Adrenal gland (tissue), 12 donors: Measurements from ENCODE around the gene COX7A2L. TPM values are rescaled to one million over a fixed set of nuclear protein-coding genes. Genes with fewer than 3 reads are reported as not detected.
A peak's percentile ranks its signal among the peaks of the same experiment; 100 is the strongest.

Source experiments
- DNase-seq, 7 donors: peaks; one replicate each; pipeline ENCODE4 v3.0.0-alpha.2; 2019 to 2020
- H3K27ac ChIP-seq, 5 donors: fragments of 200-600 bp; sonication (generic) in 4 of 5; 1 replicate in 3 of 5; 2 replicates in 2 of 5; pipeline versions ENCODE4 v1.5.1 to v1.8.0; 2016 to 2020; ENCODE audit warnings: mild to moderate bottlenecking in 1 of 5
- H3K27me3 ChIP-seq: fragments of 200-600 bp; 2 replicates; pipeline ENCODE4 v1.8.0; 2021
- H3K36me3 ChIP-seq, 2 donors: fragments of 200-600 bp; replicated peaks in 1 of 2; 1 replicate in 1 of 2; 2 replicates in 1 of 2; pipeline versions ENCODE4 v1.5.1 to v1.8.0; 2018 to 2022
- H3K4me1 ChIP-seq, 2 donors: fragments of 200-600 bp; replicated peaks in 1 of 2; 1 replicate in 1 of 2; 2 replicates in 1 of 2; pipeline versions ENCODE4 v1.5.1 to v1.8.0; 2018 to 2021
- H3K4me3 ChIP-seq, 4 donors: fragments of 200-600 bp; sonication (generic) in 3 of 4; one replicate each; pipeline ENCODE4 v1.5.1; 2016 to 2018
- H3K9me3 ChIP-seq, 3 donors: fragments of 200-600 bp; sonication (generic) in 1 of 3; replicated peaks in 1 of 3; 1 replicate in 2 of 3; 2 replicates in 1 of 3; pipeline versions ENCODE4 v1.5.1 to v1.8.0; 2016 to 2021
- POLR2A ChIP-seq, 2 donors: fragments of 450-650 bp; IDR thresholded peaks; one replicate each; pipeline ENCODE4 v1.6.1; 2017; ENCODE audit warnings: antibody characterized with exemption in 2 of 2, mild to moderate bottlenecking in 2 of 2, moderate library complexity in 1 of 2
- WGBS, 4 donors: extraction: QIAGEN DNeasy Blood & Tissue Kit in 2 of 4; methylation state at CpG; one replicate each; pipeline versions ENCODE4 v1.1.5 to v1.1.7; 2013 to 2017; 5-methylcytosine and 5-hydroxymethylcytosine counted together
- intact Hi-C, 2 donors: fragments of 100-400 bp; cut with DNase I; formaldehyde crosslinking; loops; one replicate each; pipeline versions ENCODE4 v1.14.1 to v1.15.0; 2022 to 2023
- polyA plus RNA-seq, 3 donors: library from polyadenylated mRNA; stranded (reverse); fragments of 200-250 nt in 2 of 3; fragments of 350-450 nt in 1 of 3; fragmentation: Illumina TruSeq in 1 of 3; extraction: RNeasy Lipid Tissue Mini Kit (QIAGEN cat#74804) in 1 of 3; gene quantifications; one replicate each; pipeline ENCODE4 v1.2.3, GENCODE V29; 2013 to 2014
- total RNA-seq, 9 donors: library from RNA; depleted of rRNA in 4 of 9; stranded (reverse); fragments of >200 nt in 4 of 9; fragments of 120-200 nt in 1 of 9; fragmentation: NEBNext Ultra II Directional in 1 of 9; extraction: Animal tissue kit (Norgen Biotek cat#: 25700) in 1 of 9; gene quantifications; one replicate each; pipeline versions ENCODE4 v1.1.0 to v1.2.4, GENCODE V29; 2013 to 2023
- TF ChIP-seq, protein P1 (sequence below), 6 experiments: fragments of 450-650 bp in 4 of 6; fragments of 200-600 bp in 2 of 6; sonication (generic) in 1 of 6; IDR thresholded peaks; 1 replicate in 5 of 6; 2 replicates in 1 of 6; pipeline versions ENCODE4 v1.5.1 to v1.8.0; 2016 to 2021; ENCODE audit warnings: antibody characterized with exemption in 6 of 6, mild to moderate bottlenecking in 2 of 6, moderate library complexity in 1 of 6
- donor health status: healthy with polysubstance abuse.
- donor health status: Bipolar disorder and iron deficiency.
- donor health status: DM: yes; HTN: yes; CAD: no.
- donor health status: DM: no; HTN: no; CAD: no.
- donor health status: DM: no; HTN: no; CAD: no.
- donor health status: DM: yes; HTN: yes; CAD: no.

COX7A2L gene
- total and polyA plus RNA-seq, 12 donors = 124 to 446 (median 291) TPM

DNA sequence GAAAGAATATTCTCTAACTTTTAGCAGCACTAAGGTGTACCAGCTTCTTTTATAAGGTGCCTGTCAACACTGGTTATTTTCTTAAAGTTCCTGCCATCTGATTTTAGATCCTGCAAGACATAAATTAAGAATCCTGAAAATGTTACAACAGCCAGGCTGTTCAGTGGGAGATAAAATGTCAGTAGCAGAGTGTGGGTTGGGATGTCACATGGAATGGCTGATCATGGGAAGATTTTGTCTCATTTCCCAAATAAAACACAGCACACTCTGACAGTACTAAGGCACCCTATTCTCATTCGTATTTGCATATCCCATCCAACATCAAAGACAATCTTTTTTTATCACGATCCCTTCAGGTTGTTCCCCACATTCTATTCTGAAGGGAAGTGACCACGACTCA lies 2.4 kb upstream of the COX7A2L start:
- no peak for DNase-seq
- TF ChIP-seq, protein P1, sequence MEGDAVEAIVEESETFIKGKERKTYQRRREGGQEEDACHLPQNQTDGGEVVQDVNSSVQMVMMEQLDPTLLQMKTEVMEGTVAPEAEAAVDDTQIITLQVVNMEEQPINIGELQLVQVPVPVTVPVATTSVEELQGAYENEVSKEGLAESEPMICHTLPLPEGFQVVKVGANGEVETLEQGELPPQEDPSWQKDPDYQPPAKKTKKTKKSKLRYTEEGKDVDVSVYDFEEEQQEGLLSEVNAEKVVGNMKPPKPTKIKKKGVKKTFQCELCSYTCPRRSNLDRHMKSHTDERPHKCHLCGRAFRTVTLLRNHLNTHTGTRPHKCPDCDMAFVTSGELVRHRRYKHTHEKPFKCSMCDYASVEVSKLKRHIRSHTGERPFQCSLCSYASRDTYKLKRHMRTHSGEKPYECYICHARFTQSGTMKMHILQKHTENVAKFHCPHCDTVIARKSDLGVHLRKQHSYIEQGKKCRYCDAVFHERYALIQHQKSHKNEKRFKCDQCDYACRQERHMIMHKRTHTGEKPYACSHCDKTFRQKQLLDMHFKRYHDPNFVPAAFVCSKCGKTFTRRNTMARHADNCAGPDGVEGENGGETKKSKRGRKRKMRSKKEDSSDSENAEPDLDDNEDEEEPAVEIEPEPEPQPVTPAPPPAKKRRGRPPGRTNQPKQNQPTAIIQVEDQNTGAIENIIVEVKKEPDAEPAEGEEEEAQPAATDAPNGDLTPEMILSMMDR (IDR thresholded peaks at IDR 0.05) = no peak
- no peak for TF ChIP-seq POLR2A (IDR thresholded peaks at IDR 0.05)
- WGBS, 4 donors = 82 to 90% (median 87%) methylated on average over 3 of the region's 3 CpGs
- Histone ChIP-seq H3K36me3 (no peaks in the 10 kb centered on the region), H3K9me3 (no peaks in the 10 kb centered on the region), H3K27ac (no peak overlapping the region), H3K27me3 (no peaks in the 10 kb centered on the region), H3K4me3 (no peak overlapping the region), H3K4me1 (peaks cover 25 to 34% of the 10 kb centered on the region in 2 donors)
- intact Hi-C loops = no loop called here

DNA sequence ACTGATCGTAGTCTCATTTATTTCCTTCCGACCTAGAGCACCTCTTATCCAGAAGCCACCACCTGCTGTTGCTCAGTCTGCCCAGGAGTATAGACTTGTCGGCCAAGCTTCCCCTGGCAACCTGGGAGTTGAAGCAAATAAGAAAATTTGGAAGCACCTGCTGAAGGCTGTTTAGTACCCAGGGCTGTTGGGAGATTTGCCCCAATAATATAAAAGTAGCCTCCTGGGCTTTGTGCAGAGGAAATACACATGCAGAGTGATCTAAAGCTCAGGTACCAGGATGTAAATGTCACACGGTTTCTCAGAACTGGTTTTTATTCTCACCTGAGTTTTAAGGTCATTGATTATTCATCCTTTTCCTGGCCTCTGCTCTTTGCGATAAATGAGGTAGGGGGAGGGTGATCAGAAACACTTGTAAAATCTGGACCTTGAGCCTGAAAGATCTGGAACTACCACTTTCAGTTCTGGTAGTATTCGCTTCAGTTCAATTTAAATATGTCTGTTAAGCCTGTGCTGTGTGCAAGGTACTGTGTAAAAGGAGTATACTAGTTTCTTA lies 789 bp upstream of the COX7A2L start:
- H3K9me3 ChIP-seq = no peaks in the 10 kb centered on the region
- 12 to 19% (median 15%) methylated on average over 6 of the region's 6 CpGs for WGBS, 4 donors
- TF ChIP-seq, protein P1 (IDR thresholded peaks at IDR 0.05) = peak in 1 of 6 experiments; percentile 10
- no peak for TF ChIP-seq POLR2A (IDR thresholded peaks at IDR 0.05)
- peak overlapping the region in 2 of 4 donors; percentile 21 to 96 for H3K4me3 ChIP-seq
- no peaks in the 10 kb centered on the region for H3K27me3 ChIP-seq
- H3K4me1 ChIP-seq = peaks cover 24 to 49% of the 10 kb centered on the region in 2 donors
- DNase-seq = no peak
- intact Hi-C loops = no loop called here
- no peaks in the 10 kb centered on the region for H3K36me3 ChIP-seq
- peak overlapping the region; percentile 61 to 99 (median 98) for H3K27ac ChIP-seq

DNA sequence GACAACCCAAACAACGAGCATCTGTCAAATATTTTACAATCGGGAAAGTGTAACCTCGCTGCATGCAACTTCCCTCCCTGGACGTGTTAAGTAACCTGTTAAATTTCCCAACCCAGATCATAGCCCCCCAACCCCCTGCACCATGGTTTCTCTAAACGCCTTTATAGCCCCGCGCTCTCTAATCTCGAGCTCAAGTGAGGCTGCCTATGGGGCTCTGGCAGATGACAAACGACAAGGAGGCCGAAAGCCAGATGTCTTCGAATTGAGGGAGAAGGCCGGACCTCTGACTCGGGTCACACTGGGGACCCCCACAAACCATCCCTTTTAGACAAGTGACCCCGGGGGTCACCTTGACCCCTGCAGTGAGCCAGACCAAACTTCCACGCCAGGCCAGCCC lies 526 bp downstream of the COX7A2L start:
- TF ChIP-seq POLR2A (IDR thresholded peaks at IDR 0.05) = no peak
- TF ChIP-seq, protein P1 (IDR thresholded peaks at IDR 0.05) = no peak
- Histone ChIP-seq H3K4me3 (peak overlapping the region; percentile 89 to 97 (median 92)), H3K36me3 (no peaks in the 10 kb centered on the region), H3K27me3 (no peaks in the 10 kb centered on the region), H3K4me1 (peaks cover 20 to 41% of the 10 kb centered on the region in 2 donors), H3K9me3 (no peaks in the 10 kb centered on the region), H3K27ac (peak overlapping the region; percentile 96 to 99 (median 98))
- WGBS, 4 donors = 1% methylated on average over 14 to 15 of the region's 15 CpGs
- intact Hi-C loops = no loop called here
- no peak for DNase-seq

DNA sequence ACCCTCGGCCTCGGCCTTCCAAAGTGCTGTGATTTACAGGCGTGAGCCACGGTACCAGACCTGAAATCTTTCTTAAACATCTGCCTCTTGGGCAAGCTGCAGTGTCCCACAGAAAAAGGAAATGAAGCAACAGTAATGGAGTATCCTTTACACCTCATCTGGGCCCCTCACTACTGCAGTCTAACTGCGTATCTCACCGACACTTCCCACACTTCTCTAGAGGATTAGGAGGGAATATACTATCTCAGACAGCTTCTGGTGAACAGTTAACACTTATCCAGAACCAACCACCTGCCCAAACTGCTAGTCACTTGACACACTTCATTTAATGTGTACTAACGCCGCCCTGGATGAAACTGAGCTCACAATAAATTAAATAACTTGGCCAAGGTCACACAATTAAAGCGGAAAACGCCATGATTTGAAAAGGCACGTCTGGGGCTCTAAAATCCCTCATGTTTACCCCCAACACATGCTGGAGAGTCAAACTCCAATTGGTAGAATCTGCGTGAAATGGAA lies 993 bp downstream of the COX7A2L start:
- Histone ChIP-seq H3K4me1 (peaks cover 20 to 44% of the 10 kb centered on the region in 2 donors), H3K27me3 (no peaks in the 10 kb centered on the region), H3K9me3 (no peaks in the 10 kb centered on the region), H3K27ac (peak overlapping the region; percentile 18 to 99 (median 98)), H3K36me3 (no peaks in the 10 kb centered on the region), H3K4me3 (peak overlapping the region in 3 of 4 donors; percentile 89 to 97 (median 96))
- 3 to 4% (median 3%) methylated on average over 12 of the region's 12 CpGs for WGBS, 4 donors
- DNase-seq = peak in 1 of 7 donors; percentile 44
- intact Hi-C loops = loop anchor here in 1 of 2 donors (10.0 kb wide), 1 partner anchor 265 kb away; no protein-coding TSS in a partner anchor
- TF ChIP-seq, protein P1 (IDR thresholded peaks at IDR 0.05) = no peak
- TF ChIP-seq POLR2A (IDR thresholded peaks at IDR 0.05) = peak in 1 of 2 donors; percentile 34
